Stimulated activated CD8-positive, alpha-beta memory T cell treated with anti-CD3 and anti-CD28 coated beads, Interleukin-7, amount 100 ng/mL, for 24 hours (primary cell): ENCODE measurements around the gene RAB34.

Source experiments
- DNase-seq: peaks from one replicate; pipeline ENCODE4 v3.0.0-alpha.2; 2020; ENCODE audit warnings: low read depth

RAB34 gene

DNA sequence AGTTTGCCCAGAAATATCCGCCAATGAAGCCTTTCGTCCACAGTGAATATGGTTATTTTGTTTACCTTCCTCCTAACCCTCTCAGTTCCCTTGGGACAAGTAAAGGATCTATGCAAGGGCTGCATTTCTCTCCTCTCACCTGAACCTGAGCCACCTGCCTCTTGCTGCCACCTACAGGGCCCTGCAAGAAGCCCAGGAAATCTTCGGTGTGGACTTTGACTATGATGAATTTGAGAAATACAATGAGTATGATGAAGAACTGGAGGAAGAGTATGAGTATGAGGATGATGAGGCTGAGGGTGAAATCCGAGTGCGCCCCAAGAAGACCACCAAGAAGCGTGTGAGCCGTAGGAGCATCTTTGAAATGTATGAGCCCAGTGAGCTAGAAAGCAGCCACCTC, 41.7 kb downstream of the RAB34 start:
- DNase-seq = no peak

DNA sequence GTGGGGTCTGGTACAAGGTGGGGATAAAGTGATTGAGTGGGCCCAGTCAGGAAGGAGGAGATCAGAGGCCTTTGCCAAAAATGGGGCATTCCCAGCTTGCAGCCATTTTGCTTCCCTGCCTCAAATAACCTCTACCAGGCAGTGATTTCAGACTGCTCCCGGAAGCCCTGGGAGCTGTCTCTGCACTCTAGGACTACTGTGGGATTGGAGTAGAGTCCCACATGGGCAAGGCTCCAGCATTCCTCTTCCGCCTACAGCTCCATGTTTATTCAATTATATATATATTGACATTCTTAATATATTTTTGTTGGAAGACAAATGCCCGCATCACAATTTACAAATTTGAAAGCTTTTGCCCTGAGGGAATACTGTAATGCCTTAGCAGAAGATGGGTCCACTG, 42.2 kb downstream of the RAB34 start:
- DNase-seq = no peak

DNA sequence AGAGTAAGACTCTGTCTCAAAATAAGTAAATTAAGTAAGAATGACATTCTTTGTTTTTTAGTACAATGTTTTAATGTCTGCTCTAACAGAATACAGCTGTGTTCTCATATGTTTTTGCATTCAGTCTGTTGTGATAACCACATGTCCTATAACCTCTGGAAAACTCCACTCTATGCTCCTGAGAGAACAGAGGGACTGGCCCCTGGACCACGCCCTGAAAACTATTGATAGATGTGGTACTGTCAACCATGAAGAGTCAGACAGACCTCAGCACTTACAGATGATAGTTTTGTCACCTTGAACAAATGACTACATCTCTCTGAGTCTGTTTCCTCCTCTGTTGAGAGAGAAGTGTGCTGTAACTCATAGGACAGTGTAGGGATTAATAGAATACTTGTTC, 47.8 kb downstream of the RAB34 start:
- no peak for DNase-seq

DNA sequence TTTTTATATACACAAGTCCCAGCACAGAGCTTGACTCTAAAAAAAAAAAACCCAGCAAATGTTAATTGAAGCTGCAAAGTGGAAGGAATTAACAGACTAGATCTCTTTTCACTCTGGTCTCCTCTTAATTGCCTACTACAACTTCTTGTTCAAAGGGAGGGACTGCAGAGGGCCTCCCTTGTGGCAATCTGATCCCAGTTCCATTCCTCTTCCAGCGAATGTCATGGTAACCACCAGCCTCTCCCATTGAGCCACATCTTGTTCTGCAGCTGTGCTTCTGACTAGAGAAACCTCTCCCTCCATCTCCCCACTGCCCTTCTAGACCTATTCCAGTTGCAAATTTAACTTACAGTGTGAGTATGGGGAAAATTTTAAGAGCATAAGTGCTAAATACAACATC, 49.8 kb downstream of the RAB34 start:
- DNase-seq = no peak

DNA sequence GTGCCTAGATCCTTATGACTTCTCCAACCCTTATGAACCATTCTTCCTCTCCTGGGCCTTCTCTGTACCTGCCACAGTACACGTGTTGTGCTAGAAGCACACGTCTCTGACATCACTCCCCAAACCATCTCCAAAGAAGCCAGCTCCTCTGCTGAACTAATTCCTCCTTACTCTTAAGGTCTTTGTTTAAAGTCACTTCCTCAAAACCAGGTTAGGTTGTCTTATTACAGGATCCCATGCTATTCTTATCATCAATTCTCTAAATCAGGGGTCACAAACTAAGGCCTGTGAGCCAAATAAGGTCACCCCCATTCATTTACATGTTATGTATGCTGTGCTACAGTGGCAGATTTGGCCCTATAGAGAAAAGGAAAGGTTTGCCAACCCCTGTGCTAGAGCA, 51.7 kb downstream of the RAB34 start:
- DNase-seq = no peak
